Amniotic stem cell (primary cell): ENCODE results near the gene CS.
"Not testable (repeated sequence)": the region's sequence is repeated elsewhere in the genome, so short reads cannot be mapped to it uniquely, and the experiment has no call there.

Experiments used
- DNase-seq: peaks from one replicate; lab custom pipeline; 2025; lab: John Stamatoyannopoulos, UW

Gene CS

DNA sequence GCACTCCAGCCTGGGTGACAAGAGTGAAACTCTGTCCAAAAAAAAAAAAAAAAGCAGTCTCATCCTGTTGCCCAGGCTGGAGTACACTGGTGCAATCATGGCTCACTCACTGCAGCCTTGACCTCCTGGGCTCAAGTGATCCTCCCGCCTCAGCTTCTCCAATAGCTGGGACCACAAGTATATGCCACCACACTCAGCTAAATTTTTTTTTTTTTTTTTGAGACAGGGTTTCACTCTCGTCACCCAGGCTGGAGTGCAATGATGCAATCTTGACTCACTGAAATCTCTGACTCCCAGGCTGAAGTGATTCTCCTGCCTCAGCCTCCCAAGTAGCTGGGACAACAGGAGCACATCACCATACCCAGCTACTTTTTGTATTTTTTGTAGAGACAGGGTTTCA, 20.9 kb upstream of the CS start:
- no peak for DNase-seq

DNA sequence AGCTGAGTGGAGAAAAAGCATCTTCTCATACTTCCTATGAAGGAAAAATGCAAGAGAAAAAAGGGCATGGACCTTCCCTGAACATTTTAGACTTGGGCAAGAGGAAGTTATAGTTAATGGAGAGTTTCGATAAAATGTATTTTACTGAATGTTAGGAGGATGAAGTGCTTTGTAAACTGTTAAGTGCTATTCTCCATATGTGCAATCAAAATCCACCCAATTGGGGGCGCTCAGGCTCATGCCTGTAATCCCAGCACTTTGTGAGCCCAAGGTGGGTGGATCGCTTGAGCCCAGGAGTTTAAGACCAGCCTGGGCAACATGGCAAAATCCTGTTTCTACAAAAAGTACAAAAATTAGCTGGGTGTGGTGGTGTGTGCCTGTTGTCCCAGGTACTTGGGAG, 17.5 kb upstream of the CS start:
- DNase-seq, result no peak

- DNase-seq, result peak; percentile 97
Observed at GRCh38 chr12:56315622-56316473, 15.7 kb upstream of the CS start, which contains the start of gene CNPY2. CNPY2 (minus strand) TSS chr12:56315988; CDS start chr12:56315217, 771 bp downstream.

- no peak for DNase-seq
Observed at GRCh38 chr12:56315249-56315621, 15.1 kb upstream of the CS start.

DNA sequence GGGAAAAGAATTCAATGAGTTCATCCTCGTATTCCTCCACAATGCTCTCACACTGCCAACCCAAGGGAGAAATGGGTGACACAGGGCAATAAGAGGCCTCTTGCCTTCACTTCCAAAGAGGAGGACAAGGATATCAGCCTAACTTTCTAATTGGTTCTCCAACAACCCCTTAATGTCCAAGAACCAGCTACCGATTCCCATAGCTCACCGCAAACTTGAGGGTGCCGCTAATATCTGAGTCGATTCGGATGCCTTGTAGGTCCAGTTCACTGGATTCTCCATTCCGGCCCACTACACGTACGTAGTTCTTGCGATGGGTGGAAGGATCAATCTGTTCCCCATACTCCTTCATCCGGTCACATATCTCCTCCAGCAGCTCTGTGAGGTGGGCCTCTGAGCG, 10.9 kb upstream of the CS start:
- no peak for DNase-seq

GRCh38 chr12:56308714-56309113, 8.6 kb upstream of the CS start:
- DNase-seq, result no peak

- no peak for DNase-seq
Observed at GRCh38 chr12:56307221-56307965, 7.3 kb upstream of the CS start.

DNA sequence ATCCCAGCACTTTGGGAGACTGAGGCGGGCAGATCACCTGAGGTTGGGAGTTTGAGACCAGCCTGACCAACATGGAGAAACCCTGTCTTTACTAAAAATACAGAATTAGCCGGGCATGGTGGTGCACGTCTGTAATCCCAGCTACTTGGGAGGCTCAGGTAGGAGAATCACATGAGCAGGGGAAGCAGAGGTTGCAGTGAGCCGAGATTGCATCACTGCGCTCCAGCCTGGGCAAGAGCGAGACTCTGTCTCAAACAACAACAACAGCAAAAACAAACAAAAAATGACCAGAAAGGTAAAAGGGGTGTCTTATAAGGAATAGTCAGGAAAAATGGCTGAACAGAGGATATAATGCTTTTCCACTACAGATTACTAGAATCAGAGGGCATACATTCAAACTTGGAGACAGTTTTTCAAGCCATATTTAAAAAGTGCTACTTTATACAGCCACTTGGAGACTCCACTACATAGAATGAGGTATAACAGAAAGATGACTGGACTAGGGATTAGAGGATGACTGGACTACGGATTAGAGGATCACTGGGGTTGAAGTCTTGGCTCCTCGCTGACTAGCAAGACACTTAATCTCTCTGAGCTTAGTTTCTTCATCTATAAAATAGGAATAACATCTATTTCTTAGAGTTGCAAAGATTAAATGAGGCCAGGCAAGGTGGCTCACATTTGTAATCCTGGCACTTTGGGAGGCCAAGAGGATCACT, 4.9 kb upstream of the CS start:
- DNase-seq, result no peak

- DNase-seq, result no peak
Observed at GRCh38 chr12:56304276-56304675, 4.1 kb upstream of the CS start.

- DNase-seq, result no peak
Observed at GRCh38 chr12:56300644-56301464, 724 bp upstream of the CS start.

- no peak for DNase-seq
Observed at GRCh38 chr12:56299308-56299852, 750 bp downstream of the CS start.

- DNase-seq, result no peak
Observed at GRCh38 chr12:56298828-56299227, 1.3 kb downstream of the CS start.

GRCh38 chr12:56297400-56297799, 2.7 kb downstream of the CS start:
- DNase-seq, result no peak

DNA sequence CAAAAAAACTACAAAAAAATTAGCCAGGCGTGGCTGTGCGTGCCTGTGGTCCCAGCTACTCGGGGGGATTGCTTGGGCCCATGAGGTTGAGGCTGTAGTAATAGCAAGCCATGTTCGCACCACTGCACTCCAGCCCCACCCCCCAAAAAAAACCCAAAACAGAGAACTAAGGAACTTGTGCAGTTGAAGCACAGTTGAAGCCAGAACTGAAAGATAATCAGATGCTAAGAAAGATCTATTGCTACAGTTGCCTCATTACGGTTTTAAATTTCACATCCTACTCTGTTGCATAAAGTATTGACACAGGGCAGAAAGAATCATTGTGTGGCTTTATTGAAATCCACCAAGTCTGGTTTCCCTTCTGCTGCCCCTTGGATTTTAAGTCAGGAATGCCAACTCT, 3.8 kb downstream of the CS start:
- no peak for DNase-seq

DNA sequence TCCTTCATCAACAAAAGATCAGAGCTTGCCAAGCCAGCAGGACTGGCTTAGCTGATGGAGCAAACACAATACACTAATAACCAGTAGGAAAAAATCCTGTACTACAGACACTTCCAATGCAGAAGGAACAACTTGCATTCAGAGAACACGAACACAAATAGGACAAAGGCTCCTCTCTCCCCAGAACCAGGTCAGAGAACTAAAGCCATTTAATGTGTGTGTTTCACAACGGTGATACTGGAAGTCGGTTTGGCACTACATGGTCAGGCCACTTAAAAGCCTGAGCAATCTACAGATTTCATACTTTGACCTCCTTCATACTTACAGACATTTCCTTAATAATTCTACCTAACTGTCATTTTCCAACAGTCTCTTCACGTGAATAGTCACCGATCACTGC, 6.3 kb downstream of the CS start:
- DNase-seq, result no peak

- no peak for DNase-seq
Observed at GRCh38 chr12:56288705-56289387, 11.3 kb downstream of the CS start.

DNA sequence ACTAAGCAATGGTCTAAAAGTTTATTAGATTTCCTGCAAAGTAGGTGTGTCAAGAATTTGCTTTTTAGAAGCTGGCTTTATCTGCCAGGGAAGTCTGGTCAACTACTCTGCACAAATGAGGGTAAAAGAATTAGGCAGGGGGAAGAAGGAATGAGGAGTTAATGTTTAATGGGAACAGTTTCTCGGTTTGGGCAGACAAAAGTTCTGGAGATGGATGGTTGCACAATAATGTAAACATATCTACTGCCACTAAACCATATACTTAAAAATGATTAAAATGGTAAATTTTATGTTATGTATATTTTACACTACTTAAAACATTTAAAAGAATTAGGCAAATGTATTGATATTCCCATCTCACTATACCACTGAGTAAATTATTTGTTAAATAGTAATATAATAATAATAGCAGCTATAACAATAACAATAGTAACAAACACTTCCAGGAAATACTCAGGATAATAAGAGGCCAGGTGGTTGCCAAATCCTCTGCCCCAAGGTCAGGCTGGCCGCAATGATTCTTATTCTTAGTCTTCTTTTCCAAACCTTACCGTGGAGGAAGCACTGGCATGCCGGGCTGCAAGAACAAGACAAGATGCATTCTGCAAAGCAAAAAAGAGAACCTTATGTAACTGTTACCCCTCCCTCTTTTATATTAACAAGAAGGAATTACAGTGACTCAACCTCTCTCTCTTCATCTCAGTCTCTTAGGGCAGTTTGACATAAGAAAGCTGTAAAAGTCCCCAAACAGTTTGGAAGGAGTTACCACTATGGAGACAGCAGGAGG, 13.9 kb downstream of the CS start:
- no peak for DNase-seq

DNA sequence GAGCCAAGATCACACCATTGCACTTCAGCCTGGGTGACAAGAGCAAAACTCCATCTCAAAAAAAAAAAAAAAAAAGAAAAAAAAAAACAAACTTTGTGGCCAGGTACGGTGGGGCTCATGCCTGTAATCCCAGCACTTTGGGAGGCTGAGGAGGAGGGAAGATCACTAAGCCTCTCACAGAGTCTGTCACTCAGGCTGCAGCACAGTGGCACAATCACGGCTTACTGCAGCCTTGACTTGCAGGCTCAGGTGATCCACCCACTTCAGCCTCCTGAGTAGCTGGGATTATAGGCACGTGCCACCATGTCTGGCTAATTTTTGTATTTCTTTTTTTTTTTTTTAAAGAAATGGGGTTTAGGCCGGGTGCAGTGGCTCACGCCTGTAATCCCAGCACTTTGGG, 15.9 kb downstream of the CS start:
- DNase-seq, result not testable (repeated sequence)

DNA sequence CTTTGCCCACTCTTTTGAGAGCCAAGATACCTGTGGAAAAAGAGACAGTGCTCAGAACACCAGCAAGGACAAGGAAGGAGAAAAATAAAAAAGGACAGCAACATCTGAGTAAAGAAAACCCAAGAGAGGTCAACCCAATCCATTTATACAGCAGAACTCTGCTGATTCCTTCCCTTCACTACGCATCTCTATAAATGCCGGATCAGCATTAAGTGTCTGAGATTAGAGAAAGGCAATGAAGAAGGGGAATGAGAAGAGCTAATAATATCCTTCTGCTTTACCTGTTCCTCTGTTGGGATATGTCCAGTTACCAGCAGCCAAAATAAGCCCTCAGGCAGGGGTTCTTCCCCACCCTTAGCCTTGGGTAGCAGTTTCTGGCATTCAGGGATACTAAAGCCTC, 17.6 kb downstream of the CS start:
- no peak for DNase-seq

DNA sequence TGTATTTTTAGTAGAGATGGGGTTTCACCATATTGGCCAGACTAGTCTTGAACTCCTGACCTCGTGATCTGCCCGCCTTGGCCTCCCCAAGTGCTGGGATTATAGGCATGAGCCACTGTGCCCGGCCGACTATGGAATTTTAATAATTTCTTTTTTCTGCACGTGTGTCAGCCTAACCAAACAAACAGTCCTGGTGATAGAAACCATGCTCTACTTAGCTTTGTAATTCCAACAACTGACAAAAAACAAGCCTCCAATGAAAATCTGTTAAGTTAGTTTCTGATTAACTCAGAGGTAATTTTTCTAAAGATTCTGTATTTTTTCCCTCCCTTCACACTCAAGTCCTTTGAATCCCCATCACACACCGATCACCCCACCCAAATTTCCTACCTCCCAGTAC, 18.1 kb downstream of the CS start:
- DNase-seq, result no peak
